SK-N-DZ (cell line): ENCODE data around the gene CLN5.
"Not testable (repeated sequence)": the region's sequence is repeated elsewhere in the genome, so short reads cannot be mapped to it uniquely, and the experiment has no call there.

Experiments
- DNase-seq: peaks from one replicate; pipeline ENCODE4 v3.0.0-alpha.2; 2015; ENCODE audit warnings: low spot score

The CLN5 gene

DNA sequence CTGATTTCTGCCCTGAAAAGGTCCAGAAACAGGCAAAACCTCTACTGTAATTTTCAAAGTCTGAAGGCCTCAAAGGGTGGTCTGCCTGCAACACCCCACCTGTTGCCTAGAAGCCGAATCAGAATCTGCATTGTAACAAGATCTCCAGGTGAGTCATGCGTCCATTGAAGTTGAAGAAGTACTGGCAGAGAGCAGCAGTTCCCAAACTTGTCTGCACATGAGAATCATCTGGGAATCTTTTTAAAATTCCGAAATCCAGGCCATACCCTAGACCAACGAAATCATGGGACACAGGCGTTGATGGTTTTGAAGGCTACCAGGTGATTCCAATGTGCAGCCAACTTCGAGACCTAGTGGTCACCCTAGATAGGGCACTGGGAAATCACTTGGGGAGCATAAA is 16.0 kb upstream of the CLN5 start:
- DNase-seq = no peak

DNA sequence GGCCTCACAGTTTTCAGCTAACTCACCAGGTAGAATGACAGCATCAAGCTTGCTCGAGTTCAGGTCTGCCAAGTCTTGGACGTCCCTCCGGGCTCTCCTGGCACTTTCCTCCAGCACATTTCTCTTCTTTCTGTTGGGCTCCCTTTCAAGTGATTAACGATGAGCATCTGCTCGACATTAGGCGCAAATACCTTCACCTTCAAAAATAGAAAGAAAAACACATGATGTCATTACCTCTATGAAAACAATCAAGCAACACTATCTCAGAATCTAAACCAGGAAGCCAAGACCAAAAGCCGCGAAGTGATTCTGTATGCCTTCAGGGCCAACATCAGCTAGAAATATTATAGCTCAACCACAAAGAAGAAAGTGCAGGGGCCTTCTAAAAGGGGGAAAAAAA is 15.4 kb upstream of the CLN5 start:
- no peak for DNase-seq

DNA sequence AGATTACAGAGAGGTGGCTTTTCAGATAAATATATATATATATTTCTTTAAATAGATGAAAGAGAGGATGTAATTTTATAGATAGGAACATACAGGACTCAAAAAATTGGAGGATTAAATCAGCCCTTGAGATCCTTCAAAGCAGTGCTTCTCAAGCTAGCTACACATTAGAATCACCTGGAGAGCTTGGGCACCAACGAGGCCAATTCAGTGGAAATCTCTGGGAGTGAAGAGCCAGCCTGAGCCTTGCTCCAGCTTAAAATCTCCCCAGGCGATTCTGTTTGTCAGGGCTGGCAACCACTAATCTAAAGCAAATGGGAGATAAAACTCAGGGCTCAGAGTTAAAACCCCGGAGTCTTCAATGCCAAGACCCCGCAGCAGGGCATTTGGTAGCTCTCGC is 15.0 kb upstream of the CLN5 start:
- no peak for DNase-seq

GRCh38 chr13:76980075-76980718 is 11.7 kb upstream of the CLN5 start:
- peak; percentile 75 for DNase-seq

GRCh38 chr13:76982061-76982460 is 9.8 kb upstream of the CLN5 start:
- DNase-seq = no peak

GRCh38 chr13:76983676-76984075 is 8.2 kb upstream of the CLN5 start:
- no peak for DNase-seq

GRCh38 chr13:76991432-76991795 is 467 bp upstream of the CLN5 start:
- no peak for DNase-seq

DNA sequence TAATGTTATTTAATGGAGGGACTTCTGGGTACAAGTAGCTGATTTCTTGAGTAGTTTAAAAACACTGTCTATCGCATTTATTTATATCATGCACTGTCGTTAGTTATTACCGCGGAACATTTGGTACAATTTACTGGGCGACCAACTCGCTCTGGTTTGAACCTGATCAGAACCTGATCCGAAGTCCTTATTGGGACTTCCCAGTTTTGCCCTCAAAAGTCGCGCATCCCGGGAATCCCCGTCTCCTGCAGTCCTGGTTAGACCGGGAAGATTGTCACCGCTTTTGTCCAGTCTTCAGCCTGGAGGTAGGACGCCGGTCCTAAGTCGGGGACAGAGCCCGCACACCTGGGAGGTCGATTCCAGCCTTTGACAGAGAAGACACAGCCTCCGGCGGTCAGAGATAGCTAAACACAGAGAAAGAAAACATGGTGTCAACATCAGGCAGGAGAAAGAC is 694 bp downstream of the CLN5 start:
- no peak for DNase-seq

GRCh38 chr13:76993021-76993420 is 1.1 kb downstream of the CLN5 start:
- DNase-seq = no peak

DNA sequence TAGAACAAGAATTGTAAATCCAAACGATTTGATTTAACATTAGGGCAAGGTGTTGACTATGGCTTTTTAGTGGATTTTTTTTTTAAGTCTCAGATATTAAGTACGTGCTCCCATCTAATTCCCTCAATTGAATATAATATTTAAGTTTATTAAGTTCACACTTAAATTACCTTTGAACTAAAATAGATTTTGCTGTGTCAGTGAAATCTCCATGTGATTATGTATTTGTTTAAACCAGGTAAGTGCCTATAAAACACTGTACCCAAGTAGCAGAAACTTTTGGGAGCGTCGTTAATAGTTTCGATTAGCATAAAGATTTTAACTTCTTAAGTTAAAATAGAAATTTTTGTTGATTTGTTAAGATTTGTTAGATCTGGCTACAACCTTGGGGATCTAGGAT is 1.6 kb downstream of the CLN5 start:
- no peak for DNase-seq

DNA sequence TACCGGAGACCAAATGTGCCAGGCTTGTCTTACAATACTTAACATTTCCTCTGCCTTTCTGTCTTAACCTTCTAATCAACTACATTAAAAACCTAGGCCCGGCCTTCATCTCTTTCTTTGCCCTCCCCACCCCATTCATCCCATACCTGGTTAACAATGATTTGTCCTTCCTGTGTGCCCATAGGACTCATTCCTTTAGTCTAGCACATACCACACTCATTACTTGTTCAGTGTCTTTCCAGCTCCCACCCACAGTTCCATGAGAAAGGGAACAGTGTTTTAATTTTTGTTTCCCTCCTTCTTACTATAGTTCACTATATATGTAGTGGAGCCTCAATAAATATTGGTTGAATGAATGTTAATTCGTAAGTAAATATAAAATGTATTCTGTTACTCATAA is 2.4 kb downstream of the CLN5 start:
- DNase-seq = no peak

- no peak for DNase-seq
These were observed 8.6 kb downstream of the CLN5 start for GRCh38 chr13:77000475-77000874.

DNA sequence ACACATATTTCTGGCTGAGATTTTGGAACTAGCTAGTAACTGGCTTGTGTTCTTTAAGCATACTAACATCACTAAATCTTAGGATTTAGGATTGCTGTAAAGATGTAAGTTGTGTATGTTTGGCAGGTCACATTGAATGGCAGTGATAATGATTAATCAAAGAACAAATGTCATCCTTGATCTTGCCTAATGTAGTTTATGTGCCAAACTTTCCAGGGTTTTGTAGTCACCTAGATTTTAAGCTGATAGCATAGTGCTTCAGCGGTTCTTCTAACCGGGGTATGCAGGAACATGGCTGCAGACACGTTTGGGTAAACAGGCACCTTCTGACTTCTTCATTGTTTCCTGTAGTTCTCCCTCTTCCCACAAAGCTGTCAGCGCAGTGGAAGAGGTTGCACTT is 9.7 kb downstream of the CLN5 start:
- no peak for DNase-seq

DNA sequence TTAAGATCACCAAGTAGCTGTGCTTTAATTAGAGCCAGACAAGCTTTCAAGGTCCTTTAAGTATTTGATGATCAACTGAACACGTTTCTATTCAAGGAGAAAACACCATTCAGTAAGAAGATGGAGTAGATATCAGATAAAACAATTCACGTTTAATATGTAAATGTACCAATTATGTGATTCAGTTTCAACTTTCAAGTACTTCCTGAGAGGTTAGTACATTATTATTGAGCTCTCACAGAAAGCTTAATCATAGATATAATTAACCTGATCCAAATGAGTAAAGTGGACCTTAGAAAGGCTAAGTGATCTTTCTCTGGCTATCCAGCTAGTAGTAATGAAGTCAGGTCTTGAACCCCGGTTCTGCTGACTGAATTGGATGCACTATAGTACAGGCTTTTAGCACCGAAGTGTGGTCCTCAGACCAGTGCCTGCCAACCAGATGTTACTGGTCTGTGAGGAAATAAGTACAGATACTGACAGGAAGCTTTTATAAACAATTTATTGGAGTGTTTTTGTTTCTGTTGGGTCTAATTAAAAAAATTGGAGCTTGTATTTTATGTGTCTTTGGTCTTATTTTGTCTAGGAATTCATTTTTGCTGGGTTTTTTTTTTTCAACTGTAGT is 10.2 kb downstream of the CLN5 start:
- no peak for DNase-seq

- no peak for DNase-seq
These were observed 10.8 kb downstream of the CLN5 start for GRCh38 chr13:77002590-77003190.

DNA sequence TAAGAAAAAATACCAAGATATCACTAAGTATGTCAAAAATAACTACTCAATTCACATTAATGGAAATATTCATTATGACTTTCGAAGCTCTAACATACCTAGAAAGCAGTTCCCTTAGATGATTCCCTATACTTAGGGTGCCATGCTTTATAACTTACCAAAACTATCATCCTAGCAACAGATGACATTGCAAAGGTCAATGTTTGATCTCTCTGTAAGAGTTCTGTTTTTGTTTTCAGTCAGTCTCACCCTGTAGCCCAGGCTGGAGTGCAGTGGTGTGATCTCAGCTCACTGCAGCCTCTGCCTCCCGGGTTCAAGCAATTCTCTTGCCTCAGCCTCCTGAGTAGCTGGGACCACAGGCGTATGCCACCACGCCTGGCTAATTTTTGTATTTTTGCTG is 16.5 kb downstream of the CLN5 start:
- DNase-seq = not testable (repeated sequence)

DNA sequence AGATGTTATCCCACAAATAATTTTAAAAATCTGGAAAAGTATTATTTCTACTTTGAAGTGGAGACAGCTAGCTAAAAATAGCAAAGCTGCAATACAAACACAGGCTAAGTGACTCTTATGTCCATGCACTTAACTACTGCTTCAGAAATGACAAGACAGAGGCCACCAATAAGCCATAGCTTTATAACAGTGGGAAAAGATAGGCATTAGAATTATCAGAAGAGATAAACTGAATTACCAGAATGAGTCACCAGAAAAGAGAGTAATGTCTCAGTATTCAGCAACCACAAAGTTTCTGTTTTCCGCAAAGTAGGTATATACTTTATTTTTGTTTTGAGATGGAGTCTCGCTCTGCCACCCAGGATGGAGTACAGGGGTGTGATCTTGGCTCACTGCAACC is 17.1 kb downstream of the CLN5 start:
- DNase-seq = no peak

GRCh38 chr13:77009719-77010118 is 17.8 kb downstream of the CLN5 start:
- not testable (repeated sequence) for DNase-seq

- no peak for DNase-seq
These were observed 22.1 kb downstream of the CLN5 start for GRCh38 chr13:77013853-77014542.

GRCh38 chr13:77014906-77015685 is 23.2 kb downstream of the CLN5 start:
- no peak for DNase-seq

GRCh38 chr13:77016251-77016812 is 24.5 kb downstream of the CLN5 start:
- DNase-seq = no peak
